ENCODE measurements around the gene DHRS3.

DNA sequence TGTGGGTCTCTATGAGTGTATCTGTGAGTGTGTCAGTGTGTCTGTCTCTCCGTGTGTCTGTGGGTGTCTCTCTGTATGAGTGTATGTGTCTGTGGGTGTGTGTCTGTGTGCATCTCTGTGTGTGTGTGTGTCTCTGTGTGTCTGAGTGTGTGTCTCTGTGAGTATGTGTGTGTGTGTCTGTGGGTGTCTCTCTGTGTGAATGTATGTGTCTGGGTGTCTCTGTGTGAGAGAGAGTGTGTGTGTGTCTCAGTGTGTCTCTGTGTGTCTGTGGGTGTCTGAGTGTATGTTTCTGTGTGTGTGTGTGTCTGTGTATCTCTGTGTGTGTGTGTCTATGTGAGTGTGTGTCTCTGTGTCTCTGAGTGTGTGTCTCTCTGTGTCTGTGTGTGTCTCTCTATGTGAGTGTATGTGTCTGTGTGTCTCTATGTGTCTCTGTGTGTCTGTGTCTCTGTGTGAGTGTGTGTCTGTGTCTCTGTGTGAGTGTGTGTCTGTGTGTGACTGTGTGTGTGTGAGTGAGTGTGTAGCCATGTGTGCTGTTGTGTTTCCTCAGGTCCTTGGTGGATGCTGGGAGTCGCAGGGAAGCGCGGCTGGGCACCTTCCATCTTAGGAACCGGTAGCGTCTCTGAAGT, 33.0 kb downstream of the DHRS3 start:
- TF ChIP-seq, protein P1, sequence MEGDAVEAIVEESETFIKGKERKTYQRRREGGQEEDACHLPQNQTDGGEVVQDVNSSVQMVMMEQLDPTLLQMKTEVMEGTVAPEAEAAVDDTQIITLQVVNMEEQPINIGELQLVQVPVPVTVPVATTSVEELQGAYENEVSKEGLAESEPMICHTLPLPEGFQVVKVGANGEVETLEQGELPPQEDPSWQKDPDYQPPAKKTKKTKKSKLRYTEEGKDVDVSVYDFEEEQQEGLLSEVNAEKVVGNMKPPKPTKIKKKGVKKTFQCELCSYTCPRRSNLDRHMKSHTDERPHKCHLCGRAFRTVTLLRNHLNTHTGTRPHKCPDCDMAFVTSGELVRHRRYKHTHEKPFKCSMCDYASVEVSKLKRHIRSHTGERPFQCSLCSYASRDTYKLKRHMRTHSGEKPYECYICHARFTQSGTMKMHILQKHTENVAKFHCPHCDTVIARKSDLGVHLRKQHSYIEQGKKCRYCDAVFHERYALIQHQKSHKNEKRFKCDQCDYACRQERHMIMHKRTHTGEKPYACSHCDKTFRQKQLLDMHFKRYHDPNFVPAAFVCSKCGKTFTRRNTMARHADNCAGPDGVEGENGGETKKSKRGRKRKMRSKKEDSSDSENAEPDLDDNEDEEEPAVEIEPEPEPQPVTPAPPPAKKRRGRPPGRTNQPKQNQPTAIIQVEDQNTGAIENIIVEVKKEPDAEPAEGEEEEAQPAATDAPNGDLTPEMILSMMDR (IDR thresholded peaks at IDR 0.05): no peak
- no peak for TF ChIP-seq POLR2A (IDR thresholded peaks at IDR 0.05)
